ENCODE results near the gene B3GALT2. TPM values are rescaled to one million over a fixed set of nuclear protein-coding genes. Genes with fewer than 3 reads are reported as not detected.
"Not testable (repeated sequence)": the region's sequence is repeated elsewhere in the genome, so short reads cannot be mapped to it uniquely, and the experiment has no call there.

B3GALT2 gene, protein sequence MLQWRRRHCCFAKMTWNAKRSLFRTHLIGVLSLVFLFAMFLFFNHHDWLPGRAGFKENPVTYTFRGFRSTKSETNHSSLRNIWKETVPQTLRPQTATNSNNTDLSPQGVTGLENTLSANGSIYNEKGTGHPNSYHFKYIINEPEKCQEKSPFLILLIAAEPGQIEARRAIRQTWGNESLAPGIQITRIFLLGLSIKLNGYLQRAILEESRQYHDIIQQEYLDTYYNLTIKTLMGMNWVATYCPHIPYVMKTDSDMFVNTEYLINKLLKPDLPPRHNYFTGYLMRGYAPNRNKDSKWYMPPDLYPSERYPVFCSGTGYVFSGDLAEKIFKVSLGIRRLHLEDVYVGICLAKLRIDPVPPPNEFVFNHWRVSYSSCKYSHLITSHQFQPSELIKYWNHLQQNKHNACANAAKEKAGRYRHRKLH
- total RNA-seq: not detected

DNA sequence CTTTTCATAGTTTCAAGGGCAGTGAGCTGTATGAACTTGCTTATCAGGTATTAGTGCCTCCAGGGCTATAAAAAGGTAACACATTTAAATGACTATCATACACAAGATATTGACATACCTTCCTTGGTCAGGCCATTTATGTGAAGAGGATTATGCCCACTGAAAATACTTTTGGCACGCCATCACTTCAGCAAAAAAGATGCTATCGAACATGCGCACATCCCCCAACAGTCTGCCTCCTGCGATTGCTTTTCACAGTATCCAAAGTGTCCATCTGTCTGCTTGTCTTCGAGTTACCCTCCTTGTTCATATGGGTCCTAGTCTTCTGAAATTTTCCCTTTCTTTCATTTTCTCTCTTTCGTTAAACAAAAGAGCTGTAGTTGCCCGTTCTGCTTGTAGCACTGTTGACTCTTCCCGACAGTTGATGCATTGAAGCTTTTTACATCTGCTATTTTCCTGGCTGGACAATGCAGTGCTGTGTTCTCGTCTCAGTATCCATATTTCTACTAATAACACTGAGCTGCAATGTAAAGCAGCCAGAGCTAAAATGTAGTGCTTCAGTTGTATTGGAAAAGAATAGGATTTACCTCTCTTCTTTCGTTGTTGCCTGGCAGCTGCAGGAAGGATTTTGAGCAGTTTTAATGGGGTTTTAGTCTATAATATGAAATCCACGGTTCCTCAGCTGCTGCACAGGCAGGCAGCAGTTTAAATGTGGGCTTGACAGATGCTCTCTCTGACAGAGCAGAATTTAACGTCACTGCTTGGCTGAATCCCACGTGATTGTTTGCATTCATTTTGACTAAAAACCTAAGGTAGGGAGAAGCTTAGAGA lies at the start of gene B3GALT2:
TSS of gene B3GALT2 (minus strand) at position 713 of the 831 bp plus-strand sequence. CDS start 5,051 bp downstream, outside the sequence.
- peak; percentile 80 for ATAC-seq
- Mint-ChIP-seq H3K27ac (no peak within 1 kb of the TSS), H3K27me3 (no peaks in the 10 kb centered on the region), H3K36me3 (ENCODE audit: low read depth) (peaks cover 4% of the 10 kb centered on the region), H3K4me3 (peak within 1 kb of the TSS; percentile 2), H3K9me3 (ENCODE audit: low read depth) (no peaks in the 10 kb centered on the region), H3K4me1 (peaks cover 46% of the 10 kb centered on the region)
- ChIA-PET POLR2A (no interaction called here), CTCF (interaction anchor here (0.6 to 1.4 kb wide), 7 partner anchors 8 to 1108 kb away, joined by 3 read pairs; no protein-coding TSS in a partner anchor)
- intact Hi-C loops (cut with DNase I, micrococcal nuclease): loop anchor here in 1 of 2 experiments (10.0 kb wide), 1 partner anchor 149 kb away; no protein-coding TSS in a partner anchor
- peak; percentile 26 for DNase-seq

DNA sequence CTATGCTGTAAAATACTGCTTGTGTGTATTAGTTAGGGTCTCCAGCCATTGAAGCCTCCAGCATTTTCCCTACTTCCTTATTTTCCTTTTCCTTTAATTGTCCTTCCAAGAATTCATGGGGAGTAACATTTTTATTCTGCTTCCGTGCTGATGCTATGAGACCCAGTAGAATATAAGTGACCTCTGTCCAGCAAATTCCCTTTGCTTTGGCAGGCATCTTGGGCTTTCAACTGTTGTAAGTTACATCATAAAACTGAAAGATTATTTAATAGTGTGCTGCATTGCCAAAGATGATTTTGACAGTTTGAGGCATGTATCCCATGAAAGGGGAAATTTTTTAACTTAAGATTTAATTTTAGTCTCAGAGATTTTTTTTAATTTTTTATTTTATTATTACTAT lies 48.1 kb upstream of the B3GALT2 start:
- no peaks in the 10 kb centered on the region for H3K4me1 Mint-ChIP-seq
- no peaks in the 10 kb centered on the region for H3K27me3 Mint-ChIP-seq
- H3K9me3 Mint-ChIP-seq (ENCODE audit: low read depth): no peaks in the 10 kb centered on the region
- intact Hi-C loops (cut with DNase I, micrococcal nuclease): no loop called here
- CTCF ChIA-PET: interaction anchor here (0.7 kb wide), 1 partner anchor 740 kb away, joined by 3 read pairs; no protein-coding TSS in a partner anchor
- ATAC-seq: no peak
- no peak overlapping the region for H3K27ac Mint-ChIP-seq
- H3K4me3 Mint-ChIP-seq: no peak overlapping the region
- peaks cover 29% of the 10 kb centered on the region for H3K36me3 Mint-ChIP-seq (ENCODE audit: low read depth)
- POLR2A ChIA-PET: no interaction called here
- DNase-seq: no peak

DNA sequence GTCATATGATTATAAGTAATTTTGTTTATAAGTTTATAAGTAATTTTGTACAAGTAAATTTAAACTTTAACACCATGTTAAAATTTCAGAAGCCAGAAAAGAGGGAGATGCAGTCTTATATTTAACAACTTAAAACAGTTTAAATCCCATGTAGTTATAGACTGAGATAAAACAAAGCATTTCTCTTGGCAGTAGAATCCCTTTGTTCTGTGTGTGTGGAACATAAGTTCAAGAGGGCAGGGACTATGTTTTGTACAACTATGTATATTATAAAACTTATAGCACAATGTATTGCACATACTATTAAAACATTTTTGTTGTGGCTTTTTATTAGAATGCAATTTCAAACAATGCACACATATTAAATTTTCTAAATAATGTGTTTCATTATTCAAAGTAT lies 44.7 kb upstream of the B3GALT2 start:
- H3K4me3 Mint-ChIP-seq; H3K4me1 Mint-ChIP-seq; H3K27me3 Mint-ChIP-seq; DNase-seq; H3K9me3 Mint-ChIP-seq (ENCODE audit: low read depth); intact Hi-C loops (cut with DNase I, micrococcal nuclease); H3K27ac Mint-ChIP-seq; ATAC-seq; POLR2A ChIA-PET: not testable (repeated sequence)
- CTCF ChIA-PET: interaction anchor here (0.5 kb wide), 1 partner anchor 8 kb away, joined by 3 read pairs; no protein-coding TSS in a partner anchor
- H3K36me3 Mint-ChIP-seq (ENCODE audit: low read depth): peaks cover 23% of the 10 kb centered on the region

DNA sequence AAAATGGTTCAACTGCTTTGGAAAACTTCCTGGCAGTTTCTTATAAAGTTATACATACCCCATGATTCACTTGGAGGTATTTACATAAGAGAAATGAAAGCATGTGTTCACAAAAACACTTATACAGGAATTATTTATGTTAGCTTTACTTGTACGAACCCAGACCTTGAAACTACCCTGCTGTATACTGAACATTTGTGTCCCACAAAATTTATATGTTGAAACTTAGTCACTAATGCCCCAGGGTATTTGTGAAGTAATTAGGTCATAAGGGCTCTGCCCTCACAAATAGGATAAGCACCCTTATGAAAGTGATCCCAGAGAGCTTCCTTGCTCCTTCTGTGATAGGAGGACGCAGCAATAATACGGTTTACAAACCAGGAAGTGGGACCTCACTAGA lies 42.7 kb upstream of the B3GALT2 start:
- Mint-ChIP-seq H3K36me3 (ENCODE audit: low read depth) (peaks cover 28% of the 10 kb centered on the region), H3K27ac (no peak overlapping the region), H3K4me1 (peaks cover 18% of the 10 kb centered on the region), H3K27me3 (no peaks in the 10 kb centered on the region), H3K4me3 (no peak overlapping the region), H3K9me3 (ENCODE audit: low read depth) (no peaks in the 10 kb centered on the region)
- DNase-seq (no peak), ATAC-seq (no peak)
- POLR2A ChIA-PET: no interaction called here
- CTCF ChIA-PET: no interaction called here
- intact Hi-C loops (cut with DNase I, micrococcal nuclease): no loop called here

DNA sequence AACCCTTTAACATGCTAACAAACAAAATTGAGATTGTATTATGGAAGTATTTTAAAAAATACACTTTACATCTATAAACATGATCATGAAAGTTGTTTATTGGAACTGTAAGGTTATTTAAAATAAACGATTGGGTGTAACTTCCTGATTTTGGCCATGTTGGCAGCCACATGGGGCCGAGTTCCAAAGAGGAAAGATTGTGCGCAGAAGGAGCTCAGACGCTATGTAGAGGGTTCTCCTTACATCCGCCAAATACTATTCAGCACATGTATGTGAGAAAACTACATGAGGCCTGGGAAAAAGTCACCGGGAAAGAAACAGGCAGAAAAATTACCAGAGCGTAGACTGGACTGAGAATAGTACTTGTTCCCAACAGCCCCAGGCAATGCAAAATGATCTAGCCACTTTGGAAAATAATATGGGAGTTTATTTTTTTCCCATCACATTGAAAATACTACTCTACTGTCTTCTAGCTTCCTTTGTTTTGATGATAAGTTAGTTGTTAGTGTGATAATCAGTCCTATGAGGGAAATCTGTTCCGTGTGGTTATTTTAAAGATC lies 35.7 kb upstream of the B3GALT2 start:
- ATAC-seq (no peak), DNase-seq (no peak)
- no peaks in the 10 kb centered on the region for H3K27me3 Mint-ChIP-seq
- intact Hi-C loops (cut with DNase I, micrococcal nuclease): no loop called here
- POLR2A ChIA-PET: no interaction called here
- no peak overlapping the region for H3K27ac Mint-ChIP-seq
- CTCF ChIA-PET: interaction anchor here (0.6 to 1.2 kb wide), 3 partner anchors 9 to 591 kb away, joined by 3 to 6 read pairs (median 3); no protein-coding TSS in a partner anchor
- no peak overlapping the region for H3K4me3 Mint-ChIP-seq
- H3K9me3 Mint-ChIP-seq (ENCODE audit: low read depth): peaks cover 1% of the 10 kb centered on the region
- H3K36me3 Mint-ChIP-seq (ENCODE audit: low read depth): peaks cover 58% of the 10 kb centered on the region
- H3K4me1 Mint-ChIP-seq: peaks cover 22% of the 10 kb centered on the region

DNA sequence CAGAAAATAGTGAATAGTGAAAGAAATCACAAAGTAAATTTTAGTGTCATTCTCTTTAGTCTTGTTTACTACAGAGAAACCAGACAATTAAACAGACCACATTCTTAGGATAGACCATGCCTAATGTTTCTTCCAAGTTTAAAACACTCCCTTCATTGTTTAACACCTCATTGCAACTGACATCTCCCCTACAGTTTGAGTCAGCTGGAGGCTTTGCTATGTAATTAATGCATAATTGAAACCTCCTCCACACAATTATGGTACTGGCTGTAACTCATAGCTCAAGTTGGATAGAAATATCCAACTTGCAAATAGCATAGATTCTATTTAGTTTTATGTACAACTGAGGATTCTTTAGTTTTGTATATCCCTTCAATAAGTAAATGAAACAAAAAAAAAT lies 35.2 kb upstream of the B3GALT2 start:
- intact Hi-C loops (cut with DNase I, micrococcal nuclease): no loop called here
- H3K27ac Mint-ChIP-seq: no peak overlapping the region
- H3K27me3 Mint-ChIP-seq: no peaks in the 10 kb centered on the region
- ATAC-seq (no peak), DNase-seq (no peak)
- CTCF ChIA-PET: interaction anchor here (0.6 kb wide), 1 partner anchor 591 kb away, joined by 6 read pairs; no protein-coding TSS in a partner anchor
- peaks cover 18% of the 10 kb centered on the region for H3K4me1 Mint-ChIP-seq
- POLR2A ChIA-PET: no interaction called here
- H3K4me3 Mint-ChIP-seq: no peak overlapping the region
- H3K36me3 Mint-ChIP-seq (ENCODE audit: low read depth): peaks cover 59% of the 10 kb centered on the region
- H3K9me3 Mint-ChIP-seq (ENCODE audit: low read depth): peaks cover 1% of the 10 kb centered on the region

DNA sequence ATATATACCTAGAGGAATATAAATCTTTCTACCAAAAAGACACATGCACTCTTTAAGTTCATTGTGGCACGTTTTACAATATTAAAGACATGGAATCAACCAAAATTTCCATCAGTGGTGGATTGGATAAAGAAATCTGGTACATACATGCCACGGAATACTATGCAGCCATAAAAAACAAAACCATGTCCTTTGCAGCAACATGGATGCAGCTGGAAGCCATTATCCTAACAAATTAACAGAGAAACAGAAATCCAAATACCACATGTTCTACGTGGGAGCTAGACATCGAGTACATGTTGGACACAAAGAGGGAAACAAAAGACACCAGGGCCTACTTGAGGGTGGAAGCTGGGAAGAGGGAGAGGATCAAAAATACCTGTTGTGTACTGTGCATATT lies 33.0 kb upstream of the B3GALT2 start:
- ChIA-PET POLR2A (no interaction called here), CTCF (no interaction called here)
- Mint-ChIP-seq H3K27me3 (no peaks in the 10 kb centered on the region), H3K4me1 (peaks cover 6% of the 10 kb centered on the region), H3K4me3 (no peak overlapping the region), H3K9me3 (ENCODE audit: low read depth) (peaks cover 1% of the 10 kb centered on the region), H3K27ac (no peak overlapping the region), H3K36me3 (ENCODE audit: low read depth) (peaks cover 56% of the 10 kb centered on the region)
- DNase-seq (no peak), ATAC-seq (no peak)
- intact Hi-C loops (cut with DNase I, micrococcal nuclease): no loop called here

DNA sequence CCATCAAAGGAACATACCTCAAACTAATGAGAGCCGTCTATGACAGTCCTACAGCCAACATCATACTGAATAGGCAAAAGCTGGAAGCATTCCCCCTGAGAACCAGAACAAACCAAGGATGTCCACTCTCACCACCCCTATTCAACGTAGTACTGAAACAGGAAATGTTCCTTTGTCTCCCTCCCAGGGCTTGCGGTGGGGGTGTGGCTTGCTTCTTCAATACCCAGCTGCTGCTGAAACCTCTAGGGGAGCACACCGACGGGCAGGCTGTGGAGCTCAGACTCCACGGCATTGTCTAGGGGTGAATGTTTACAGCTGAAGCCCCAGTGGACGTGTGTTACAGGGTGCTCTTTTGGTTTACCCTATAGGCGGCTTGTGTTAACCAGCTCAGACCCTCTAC lies 30.5 kb upstream of the B3GALT2 start:
- ATAC-seq (no peak), DNase-seq (no peak)
- no peaks in the 10 kb centered on the region for H3K9me3 Mint-ChIP-seq (ENCODE audit: low read depth)
- no peaks in the 10 kb centered on the region for H3K27me3 Mint-ChIP-seq
- peaks cover 2% of the 10 kb centered on the region for H3K4me1 Mint-ChIP-seq
- peaks cover 62% of the 10 kb centered on the region for H3K36me3 Mint-ChIP-seq (ENCODE audit: low read depth)
- no peak overlapping the region for H3K27ac Mint-ChIP-seq
- no peak overlapping the region for H3K4me3 Mint-ChIP-seq
- intact Hi-C loops (cut with DNase I, micrococcal nuclease): no loop called here
- CTCF ChIA-PET: no interaction called here
- POLR2A ChIA-PET: no interaction called here

DNA sequence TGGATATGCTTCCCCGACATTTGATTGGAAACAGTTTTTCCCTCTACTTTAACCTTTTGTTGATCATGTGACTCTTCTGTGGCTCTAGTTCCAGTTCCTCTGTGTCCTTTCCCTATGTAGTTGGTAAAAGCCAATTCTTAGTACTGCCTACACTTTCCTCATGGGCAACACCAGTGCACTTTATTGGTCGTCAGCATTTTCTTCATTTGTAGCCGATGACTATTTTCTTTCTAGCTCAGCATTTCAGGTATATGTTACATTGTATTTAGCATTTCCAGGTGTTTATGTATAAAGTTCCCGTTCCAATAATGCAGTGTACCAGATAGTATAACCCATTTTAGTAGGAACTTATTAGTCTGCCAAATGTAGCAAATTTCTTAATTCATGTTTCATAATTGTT lies 27.6 kb upstream of the B3GALT2 start:
- ChIA-PET POLR2A (no interaction called here), CTCF (no interaction called here)
- ATAC-seq: no peak
- Mint-ChIP-seq H3K27ac (no peak overlapping the region), H3K9me3 (ENCODE audit: low read depth) (no peaks in the 10 kb centered on the region), H3K27me3 (no peaks in the 10 kb centered on the region), H3K4me3 (no peak overlapping the region), H3K4me1 (peaks cover 14% of the 10 kb centered on the region), H3K36me3 (ENCODE audit: low read depth) (peaks cover 69% of the 10 kb centered on the region)
- intact Hi-C loops (cut with DNase I, micrococcal nuclease): no loop called here
- DNase-seq: no peak

DNA sequence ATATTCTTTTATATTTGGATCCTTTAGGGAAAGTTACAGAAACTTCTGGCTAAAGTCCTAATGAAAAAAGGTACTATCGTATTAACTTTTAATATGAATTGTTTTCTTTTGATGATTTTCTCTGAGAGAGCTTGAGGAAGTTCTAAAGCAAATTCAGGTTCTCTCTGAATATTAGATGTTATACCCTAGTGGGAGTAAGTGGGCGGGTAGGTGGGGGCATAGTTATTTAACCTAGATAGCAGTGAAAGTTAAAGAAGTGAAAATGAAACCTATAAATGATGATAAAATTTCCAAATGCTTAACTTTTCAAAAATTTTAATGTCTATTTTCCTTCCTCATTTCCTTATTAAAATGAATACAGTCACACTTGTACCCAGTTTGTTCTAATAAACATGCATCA lies 26.2 kb upstream of the B3GALT2 start:
- Mint-ChIP-seq H3K4me3 (no peak overlapping the region), H3K9me3 (ENCODE audit: low read depth) (peaks cover 3% of the 10 kb centered on the region), H3K27me3 (no peaks in the 10 kb centered on the region), H3K4me1 (peaks cover 15% of the 10 kb centered on the region), H3K27ac (no peak overlapping the region), H3K36me3 (ENCODE audit: low read depth) (peaks cover 69% of the 10 kb centered on the region)
- ChIA-PET POLR2A (no interaction called here), CTCF (no interaction called here)
- ATAC-seq (no peak), DNase-seq (no peak)
- intact Hi-C loops (cut with DNase I, micrococcal nuclease): no loop called here

DNA sequence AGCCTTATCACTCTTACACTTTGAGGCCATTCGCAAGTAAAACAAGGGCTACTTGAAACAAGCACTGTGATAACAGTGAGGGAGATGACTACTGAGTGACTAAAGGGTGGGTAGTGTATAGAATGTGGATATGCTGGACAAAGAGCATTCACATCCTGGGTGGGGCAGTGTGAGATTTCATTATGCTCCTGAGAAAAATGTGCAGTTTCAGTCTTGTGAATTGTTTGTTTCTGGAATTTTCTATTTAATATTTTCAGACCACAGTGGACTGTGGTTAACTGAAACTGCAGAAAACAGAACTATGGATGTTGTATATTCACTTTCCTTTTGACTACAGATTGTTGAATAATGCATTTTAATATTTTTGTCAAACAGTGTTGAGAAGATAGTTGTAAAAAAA lies 25.1 kb upstream of the B3GALT2 start:
- CTCF ChIA-PET: no interaction called here
- peaks cover 10% of the 10 kb centered on the region for H3K9me3 Mint-ChIP-seq (ENCODE audit: low read depth)
- POLR2A ChIA-PET: no interaction called here
- DNase-seq: no peak
- no peak overlapping the region for H3K27ac Mint-ChIP-seq
- H3K4me1 Mint-ChIP-seq: peaks cover 15% of the 10 kb centered on the region
- no peak overlapping the region for H3K4me3 Mint-ChIP-seq
- ATAC-seq: peak; percentile 69
- no peaks in the 10 kb centered on the region for H3K27me3 Mint-ChIP-seq
- intact Hi-C loops (cut with DNase I, micrococcal nuclease): no loop called here
- H3K36me3 Mint-ChIP-seq (ENCODE audit: low read depth): peaks cover 70% of the 10 kb centered on the region

All from activated CD4-positive, alpha-beta T cell treated with anti-CD3 and anti-CD28 coated beads for 36 hours (primary cell).